GM12878 (cell line): ENCODE data around the gene PNISR. TPM values are rescaled to one million over a fixed set of nuclear protein-coding genes. Genes with fewer than 3 reads are reported as not detected.

Source experiments
- NFYA ChIP-seq: IDR thresholded peaks from 2 replicates; pipeline ENCODE4 v1.6.1; 2011; ENCODE audit warnings: low read depth, mild to moderate bottlenecking, low read length, improper control_type of control experiment, borderline replicate concordance
- REST ChIP-seq: IDR thresholded peaks from 2 replicates; pipeline ENCODE4 v1.6.1; 2012; ENCODE audit warnings: mild to moderate bottlenecking, low read depth, low read length
- SMC3 ChIP-seq: IDR thresholded peaks from 2 replicates; pipeline ENCODE4 v1.6.1; 2011; ENCODE audit warnings: low read length, improper control_type of control experiment, borderline replicate concordance
- WRNIP1 ChIP-seq: IDR thresholded peaks from 2 replicates; pipeline ENCODE4 v1.6.1; 2011; ENCODE audit warnings: low read depth, low read length, improper control_type of control experiment, borderline replicate concordance
- ZNF622 ChIP-seq: fragments of 450-650 bp; IDR thresholded peaks from 2 replicates; pipeline ENCODE4 v1.6.1; 2017; ENCODE audit warnings: mild to moderate bottlenecking, inconsistent platforms
- polyA plus RNA-seq, 11 experiments: library from polyadenylated mRNA; depleted of rRNA in 4 of 11; unstranded in 6 of 11; stranded (reverse) in 5 of 11; fragments of >200 nt; fragmentation: Nextera tagmentation in 4 of 11; fragmentation: Illumina TruSeq in 1 of 11; extraction: Ambion mirVana in 4 of 11; extraction: Trizol in 1 of 11; gene quantifications; 1 replicate in 1 of 11; 2 replicates in 10 of 11; pipeline versions ENCODE4 v1.2.1 to v1.2.3, GENCODE V29; 2011 to 2016; ENCODE audit warnings: inconsistent platforms in 2 of 11, missing spikeins in 2 of 11, low read depth in 1 of 11
- total RNA-seq, 4 experiments: library from RNA; depleted of rRNA in 3 of 4; stranded (reverse); fragments of >200 nt in 3 of 4; fragmentation: Illumina TruSeq in 1 of 4; extraction: Trizol in 1 of 4; gene quantifications; 2 replicates each; pipeline versions ENCODE4 v1.2.1 to v1.2.3, GENCODE V29; 2013 to 2021
- TF ChIP-seq, protein P1 (sequence below): fragments of 450-650 bp; IDR thresholded peaks from 2 replicates; pipeline ENCODE4 v1.6.1; 2017; ENCODE audit warnings: antibody characterized with exemption, mild to moderate bottlenecking, moderate library complexity

Gene PNISR
- total and polyA plus RNA-seq, 10 of the 15 experiments (the other 5 are each of a cell fraction or from before 2014, with no cell fraction given) = 79.1 to 180 (median 105) TPM

DNA sequence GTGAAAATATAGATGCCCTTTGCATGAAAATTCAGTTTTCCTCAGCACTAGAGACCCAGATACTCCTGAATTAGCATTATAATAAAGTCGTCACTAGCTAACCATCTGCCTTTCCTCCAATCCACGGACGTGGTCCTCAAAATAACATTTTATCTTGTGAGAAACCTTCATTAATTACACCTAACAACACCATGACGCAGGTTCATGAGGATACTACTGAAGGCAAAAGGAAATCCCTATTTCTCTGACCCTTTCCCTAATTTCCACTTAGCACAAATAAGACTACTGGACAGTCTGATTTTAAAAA, 1.3 kb upstream of the PNISR start (continued):
- TF ChIP-seq, protein P1, sequence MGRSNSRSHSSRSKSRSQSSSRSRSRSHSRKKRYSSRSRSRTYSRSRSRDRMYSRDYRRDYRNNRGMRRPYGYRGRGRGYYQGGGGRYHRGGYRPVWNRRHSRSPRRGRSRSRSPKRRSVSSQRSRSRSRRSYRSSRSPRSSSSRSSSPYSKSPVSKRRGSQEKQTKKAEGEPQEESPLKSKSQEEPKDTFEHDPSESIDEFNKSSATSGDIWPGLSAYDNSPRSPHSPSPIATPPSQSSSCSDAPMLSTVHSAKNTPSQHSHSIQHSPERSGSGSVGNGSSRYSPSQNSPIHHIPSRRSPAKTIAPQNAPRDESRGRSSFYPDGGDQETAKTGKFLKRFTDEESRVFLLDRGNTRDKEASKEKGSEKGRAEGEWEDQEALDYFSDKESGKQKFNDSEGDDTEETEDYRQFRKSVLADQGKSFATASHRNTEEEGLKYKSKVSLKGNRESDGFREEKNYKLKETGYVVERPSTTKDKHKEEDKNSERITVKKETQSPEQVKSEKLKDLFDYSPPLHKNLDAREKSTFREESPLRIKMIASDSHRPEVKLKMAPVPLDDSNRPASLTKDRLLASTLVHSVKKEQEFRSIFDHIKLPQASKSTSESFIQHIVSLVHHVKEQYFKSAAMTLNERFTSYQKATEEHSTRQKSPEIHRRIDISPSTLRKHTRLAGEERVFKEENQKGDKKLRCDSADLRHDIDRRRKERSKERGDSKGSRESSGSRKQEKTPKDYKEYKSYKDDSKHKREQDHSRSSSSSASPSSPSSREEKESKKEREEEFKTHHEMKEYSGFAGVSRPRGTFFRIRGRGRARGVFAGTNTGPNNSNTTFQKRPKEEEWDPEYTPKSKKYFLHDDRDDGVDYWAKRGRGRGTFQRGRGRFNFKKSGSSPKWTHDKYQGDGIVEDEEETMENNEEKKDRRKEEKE = no peak
- no peak for TF ChIP-seq WRNIP1
- no peak for TF ChIP-seq ZNF622
- no peak for TF ChIP-seq REST
- TF ChIP-seq SMC3 = no peak
- no peak for TF ChIP-seq NFYA
- TF ChIP-seq, all 136 proteins: peak for 0
